Measurements from ENCODE around the gene TXK. TPM values are rescaled to one million over a fixed set of nuclear protein-coding genes. Genes with fewer than 3 reads are reported as not detected.

Gene TXK
- total RNA-seq, 1 experiment from 2014 or later = 1.7 TPM

GRCh38 chr4:48162162-48162561 is 28.1 kb upstream of the TXK start:
- ChIA-PET RAD21 (ENCODE audit: low non-redundant PET in 1 of 2, low total read pairs in 2 of 2, uncharacterized antibody in 2 of 2, unreplicated experiment in 2 of 2) (no interaction called here), POLR2A (no interaction called here), CTCF (no interaction called here)
- Histone ChIP-seq H3K4me2 (ENCODE audit: low read length) (no peak overlapping the region), H3K27me3 (ENCODE audit: insufficient read depth, low read length) (no peaks in the 10 kb centered on the region), H3K4me3 (replicated peaks in 1 of 2; ENCODE audit: low read depth in 1 of 2, low read length in 2 of 2) (no peak overlapping the region), H3K36me3 (ENCODE audit: control insufficient read depth in 1 of 2, insufficient read depth in 2 of 2, low read length in 2 of 2) (no peaks in the 10 kb centered on the region), H3K79me2 (ENCODE audit: insufficient read depth, low read length) (no peaks in the 10 kb centered on the region), H2AFZ (ENCODE audit: low read depth, low read length, poor library complexity, severe bottlenecking) (no peak overlapping the region), H3K9ac (ENCODE audit: low read length) (no peak overlapping the region), H3K4me1 (ENCODE audit: control insufficient read depth in 1 of 2, insufficient read depth in 2 of 2, low read length in 2 of 2) (peaks cover 0 to 8% of the 10 kb centered on the region in 2 experiments; a peak in 1 of 4 replicates), H3K27ac (ENCODE audit: low read depth, low read length) (no peak overlapping the region), H3K9me3 (ENCODE audit: control insufficient read depth in 1 of 2, insufficient read depth in 1 of 2, low read depth in 1 of 2, low read length in 2 of 2) (no peaks in the 10 kb centered on the region), H4K20me1 (ENCODE audit: insufficient read depth) (no peaks in the 10 kb centered on the region), H3K9me2 (ENCODE audit: insufficient read depth) (no peaks in the 10 kb centered on the region)
- DNase-seq (ENCODE audit: low read depth, low spot score) = no peak
- intact Hi-C loops (cut with micrococcal nuclease) = no loop called here
- TF ChIP-seq SRF (IDR thresholded peaks at IDR 0.05; ENCODE audit: low read depth) (no peak), ZFX (IDR thresholded peaks at IDR 0.05) (no peak), ELF1 (IDR thresholded peaks at IDR 0.05; ENCODE audit: borderline replicate concordance, low read depth) (no peak), REST (IDR thresholded peaks at IDR 0.05; ENCODE audit: low read depth) (no peak), SIN3A (IDR thresholded peaks at IDR 0.05; ENCODE audit: low read depth) (no peak), YY1 (IDR thresholded peaks at IDR 0.05; ENCODE audit: extremely low read depth, insufficient replicate concordance, low read depth, low read length) (no peak), MAX (IDR thresholded peaks at IDR 0.05) (no peak), POLR2AphosphoS5 (IDR thresholded peaks at IDR 0.05; ENCODE audit: low read depth, low read length) (no peak), SP1 (IDR thresholded peaks at IDR 0.05; ENCODE audit: low read depth) (no peak), ZNF274 (IDR thresholded peaks at IDR 0.05; ENCODE audit: low read depth, low read length) (no peak), EGR1 (IDR thresholded peaks at IDR 0.05; ENCODE audit: low read depth) (no peak)
- TF ChIP-seq, protein P1, sequence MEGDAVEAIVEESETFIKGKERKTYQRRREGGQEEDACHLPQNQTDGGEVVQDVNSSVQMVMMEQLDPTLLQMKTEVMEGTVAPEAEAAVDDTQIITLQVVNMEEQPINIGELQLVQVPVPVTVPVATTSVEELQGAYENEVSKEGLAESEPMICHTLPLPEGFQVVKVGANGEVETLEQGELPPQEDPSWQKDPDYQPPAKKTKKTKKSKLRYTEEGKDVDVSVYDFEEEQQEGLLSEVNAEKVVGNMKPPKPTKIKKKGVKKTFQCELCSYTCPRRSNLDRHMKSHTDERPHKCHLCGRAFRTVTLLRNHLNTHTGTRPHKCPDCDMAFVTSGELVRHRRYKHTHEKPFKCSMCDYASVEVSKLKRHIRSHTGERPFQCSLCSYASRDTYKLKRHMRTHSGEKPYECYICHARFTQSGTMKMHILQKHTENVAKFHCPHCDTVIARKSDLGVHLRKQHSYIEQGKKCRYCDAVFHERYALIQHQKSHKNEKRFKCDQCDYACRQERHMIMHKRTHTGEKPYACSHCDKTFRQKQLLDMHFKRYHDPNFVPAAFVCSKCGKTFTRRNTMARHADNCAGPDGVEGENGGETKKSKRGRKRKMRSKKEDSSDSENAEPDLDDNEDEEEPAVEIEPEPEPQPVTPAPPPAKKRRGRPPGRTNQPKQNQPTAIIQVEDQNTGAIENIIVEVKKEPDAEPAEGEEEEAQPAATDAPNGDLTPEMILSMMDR (IDR thresholded peaks at IDR 0.05 in 2 of 3, conservative IDR thresholded peaks at IDR 0.05 in 1 of 3; ENCODE audit: borderline replicate concordance in 1 of 3, insufficient read depth in 1 of 3, low read depth in 2 of 3, low read length in 2 of 3) = no peak
- BruUV-seq (replicated peaks) = no TSS peak
- ATAC-seq = no peak

Data from HCT116 (cell line).